Measurements from ENCODE around the gene TTBK1. TPM values are rescaled to one million over a fixed set of nuclear protein-coding genes. Genes with fewer than 3 reads are reported as not detected.

TTBK1 gene
- total RNA-seq, 1 donor from 2014 or later: not detected

DNA sequence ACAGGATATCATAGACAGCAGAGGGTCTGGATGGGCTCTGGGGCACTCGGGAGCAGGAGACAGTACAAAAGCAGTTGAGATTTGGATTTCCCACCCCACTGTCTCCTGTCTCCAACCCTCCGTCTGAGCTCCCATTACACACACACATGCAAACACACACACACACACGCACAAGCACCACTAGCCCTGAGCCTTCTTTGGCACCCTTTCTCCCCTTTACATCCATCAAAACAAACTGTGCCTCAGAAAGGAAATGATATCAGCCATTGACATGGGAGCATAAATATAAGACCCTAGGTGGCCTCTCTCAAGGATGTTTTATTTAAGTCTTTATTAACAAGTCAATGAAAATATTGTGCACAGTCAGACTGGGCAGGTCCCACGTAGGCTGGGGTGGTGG is 17.5 kb downstream of the TTBK1 start:
- Histone ChIP-seq H3K4me1 (ENCODE audit: control insufficient read depth in 3 of 3, insufficient read depth in 3 of 3, low read length in 3 of 3) (no peaks in the 10 kb centered on the region), H3K4me3 (ENCODE audit: low read length in 3 of 3) (no peak overlapping the region), H3K27ac (ENCODE audit: low read depth, low read length) (no peak overlapping the region), H3K9ac (ENCODE audit: low read depth in 1 of 3, low read length in 3 of 3) (no peak overlapping the region), H3K27me3 (ENCODE audit: control insufficient read depth in 3 of 3, insufficient read depth in 3 of 3, low read length in 3 of 3) (peaks cover 2 to 8% (median 8%) of the 10 kb centered on the region in 3 donors), H3K9me3 (ENCODE audit: control insufficient read depth in 3 of 3, low read length in 3 of 3) (no peaks in the 10 kb centered on the region), H3K36me3 (ENCODE audit: control insufficient read depth in 3 of 3, insufficient read depth in 3 of 3, low read length in 3 of 3) (no peaks in the 10 kb centered on the region)

DNA sequence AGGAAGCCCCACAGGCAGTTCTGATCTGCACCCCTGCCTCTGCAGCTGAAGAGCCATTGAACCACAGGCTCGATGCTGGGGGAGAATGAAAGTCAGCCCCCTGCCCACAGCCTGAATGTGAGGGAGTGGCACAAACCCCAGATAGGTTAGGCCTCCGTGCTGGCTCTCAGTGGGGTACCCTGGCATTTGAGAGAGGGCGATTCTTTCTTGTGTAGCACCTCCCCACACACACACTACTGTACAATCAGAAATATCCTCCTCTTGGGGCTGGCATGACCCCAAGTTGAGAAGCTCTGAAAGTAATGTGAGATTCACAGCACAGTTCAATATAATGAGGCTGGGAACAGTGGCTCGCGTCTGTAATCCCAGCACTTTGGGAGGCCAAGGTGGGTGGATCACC is 17.9 kb downstream of the TTBK1 start:
- H3K27me3 ChIP-seq (ENCODE audit: control insufficient read depth in 3 of 3, insufficient read depth in 3 of 3, low read length in 3 of 3): peaks cover 2 to 8% (median 7%) of the 10 kb centered on the region in 3 donors
- H3K27ac ChIP-seq (ENCODE audit: low read depth, low read length): no peak overlapping the region
- no peaks in the 10 kb centered on the region for H3K4me1 ChIP-seq (ENCODE audit: control insufficient read depth in 3 of 3, insufficient read depth in 3 of 3, low read length in 3 of 3)
- H3K9ac ChIP-seq (ENCODE audit: low read depth in 1 of 3, low read length in 3 of 3): no peak overlapping the region
- H3K36me3 ChIP-seq (ENCODE audit: control insufficient read depth in 3 of 3, insufficient read depth in 3 of 3, low read length in 3 of 3): no peaks in the 10 kb centered on the region
- H3K9me3 ChIP-seq (ENCODE audit: control insufficient read depth in 3 of 3, low read length in 3 of 3): no peaks in the 10 kb centered on the region
- no peak overlapping the region for H3K4me3 ChIP-seq (ENCODE audit: low read length in 3 of 3)

DNA sequence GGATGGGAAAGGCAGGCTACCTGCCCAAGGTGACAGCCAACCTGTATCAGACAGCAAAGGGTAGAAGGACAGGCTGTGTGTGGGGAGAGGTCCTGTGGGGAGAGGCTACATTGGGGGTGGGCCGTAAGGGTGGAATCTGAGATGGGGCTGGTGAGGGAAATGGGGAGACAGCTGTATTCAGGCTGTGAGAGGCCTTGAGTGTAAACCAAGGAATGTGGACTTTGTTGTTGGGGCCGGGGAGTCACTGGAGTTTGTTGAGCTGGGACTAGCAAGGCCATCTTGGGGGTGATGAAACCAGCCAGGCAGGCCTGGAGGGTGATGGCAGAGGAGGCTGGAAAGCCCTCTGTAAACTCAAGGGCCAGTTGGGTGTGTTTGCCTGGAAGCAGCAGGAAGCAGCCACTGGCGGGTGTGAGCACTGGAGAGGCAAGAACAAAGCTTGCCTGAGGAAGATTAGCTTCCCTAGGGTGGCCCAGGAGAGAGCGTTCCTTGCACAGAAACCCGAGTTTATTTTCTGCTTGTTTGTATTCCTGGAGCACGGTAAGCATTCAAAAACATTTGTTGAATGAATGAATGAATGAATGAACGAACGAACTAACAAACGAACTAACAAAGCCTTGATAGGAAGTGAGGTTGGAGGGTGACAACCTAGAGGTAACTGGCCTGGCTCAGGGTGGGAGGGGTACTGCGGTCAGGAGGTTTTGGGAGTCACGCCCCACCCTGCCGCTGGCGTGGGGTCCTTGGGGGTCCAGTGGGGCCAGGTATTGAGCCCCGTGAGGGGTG is 18.9 kb downstream of the TTBK1 start:
- Histone ChIP-seq H3K36me3 (ENCODE audit: control insufficient read depth in 3 of 3, insufficient read depth in 3 of 3, low read length in 3 of 3) (no peaks in the 10 kb centered on the region), H3K27ac (ENCODE audit: low read depth, low read length) (no peak overlapping the region), H3K9me3 (ENCODE audit: control insufficient read depth in 3 of 3, low read length in 3 of 3) (no peaks in the 10 kb centered on the region), H3K27me3 (ENCODE audit: control insufficient read depth in 3 of 3, insufficient read depth in 3 of 3, low read length in 3 of 3) (peaks cover 1 to 3% (median 2%) of the 10 kb centered on the region in 3 donors), H3K4me3 (ENCODE audit: low read length in 3 of 3) (no peak overlapping the region), H3K9ac (ENCODE audit: low read depth in 1 of 3, low read length in 3 of 3) (no peak overlapping the region), H3K4me1 (ENCODE audit: control insufficient read depth in 3 of 3, insufficient read depth in 3 of 3, low read length in 3 of 3) (no peaks in the 10 kb centered on the region)

GRCh38 chr6:43262780-43263313 is 19.6 kb downstream of the TTBK1 start:
- Histone ChIP-seq H3K4me1 (ENCODE audit: control insufficient read depth in 3 of 3, insufficient read depth in 3 of 3, low read length in 3 of 3) (peaks cover 0 to 2% (median 0%) of the 10 kb centered on the region in 3 donors), H3K4me3 (ENCODE audit: low read length in 3 of 3) (no peak overlapping the region), H3K27me3 (ENCODE audit: control insufficient read depth in 3 of 3, insufficient read depth in 3 of 3, low read length in 3 of 3) (peaks cover 2 to 3% (median 3%) of the 10 kb centered on the region in 3 donors), H3K36me3 (ENCODE audit: control insufficient read depth in 3 of 3, insufficient read depth in 3 of 3, low read length in 3 of 3) (no peaks in the 10 kb centered on the region), H3K9ac (ENCODE audit: low read depth in 1 of 3, low read length in 3 of 3) (no peak overlapping the region), H3K9me3 (ENCODE audit: control insufficient read depth in 3 of 3, low read length in 3 of 3) (no peaks in the 10 kb centered on the region), H3K27ac (ENCODE audit: low read depth, low read length) (no peak overlapping the region)

DNA sequence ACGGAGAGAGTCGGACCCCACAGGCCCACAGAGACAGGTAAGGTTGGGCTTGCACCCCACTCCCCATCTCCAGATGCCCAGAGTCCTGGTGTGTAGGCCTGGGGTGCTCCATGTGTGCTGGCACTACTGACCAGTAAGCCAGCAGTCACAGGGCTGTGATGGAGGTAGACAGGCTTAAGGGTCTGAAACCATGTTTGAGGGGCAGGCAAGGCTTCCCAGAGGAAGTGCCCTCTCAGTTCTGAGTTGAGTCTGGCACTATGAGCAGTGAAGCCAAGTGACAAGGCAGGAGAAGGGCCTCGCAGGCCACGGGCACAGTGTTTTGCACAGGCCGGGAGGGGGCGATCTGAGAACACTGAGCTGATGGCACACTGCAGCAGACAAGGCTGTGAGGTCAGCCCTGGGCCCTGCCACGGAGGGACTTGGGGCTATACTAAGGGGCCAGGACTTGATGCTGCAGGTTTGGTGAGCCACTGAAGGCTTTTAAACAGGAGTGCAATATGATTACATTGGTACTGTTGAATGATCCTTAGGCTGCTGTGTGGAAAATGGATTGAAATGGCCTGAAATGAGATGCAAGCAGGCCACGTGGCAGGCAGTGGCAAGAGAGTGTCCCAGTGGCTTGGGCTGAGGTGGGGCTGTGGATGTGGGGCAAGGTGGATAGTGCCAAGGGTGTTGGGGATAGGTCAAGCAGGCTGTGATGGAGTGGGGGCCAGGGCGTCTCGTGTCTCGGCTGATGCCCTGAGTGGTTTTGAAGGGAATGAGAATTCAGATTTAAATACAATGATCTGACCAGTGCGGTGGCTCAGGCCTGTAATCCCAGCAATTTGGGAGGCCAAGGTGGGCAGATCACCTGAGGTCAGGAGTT is 20.3 kb downstream of the TTBK1 start:
- Histone ChIP-seq H3K4me1 (ENCODE audit: control insufficient read depth in 3 of 3, insufficient read depth in 3 of 3, low read length in 3 of 3) (peaks cover 3 to 9% (median 5%) of the 10 kb centered on the region in 3 donors), H3K27ac (ENCODE audit: low read depth, low read length) (no peak overlapping the region), H3K36me3 (ENCODE audit: control insufficient read depth in 3 of 3, insufficient read depth in 3 of 3, low read length in 3 of 3) (no peaks in the 10 kb centered on the region), H3K9ac (ENCODE audit: low read depth in 1 of 3, low read length in 3 of 3) (peak overlapping the region in 1 of 3 donors; percentile 33), H3K4me3 (ENCODE audit: low read length in 3 of 3) (no peak overlapping the region), H3K9me3 (ENCODE audit: control insufficient read depth in 3 of 3, low read length in 3 of 3) (no peaks in the 10 kb centered on the region), H3K27me3 (ENCODE audit: control insufficient read depth in 3 of 3, insufficient read depth in 3 of 3, low read length in 3 of 3) (peaks cover 2 to 3% (median 3%) of the 10 kb centered on the region in 3 donors)

DNA sequence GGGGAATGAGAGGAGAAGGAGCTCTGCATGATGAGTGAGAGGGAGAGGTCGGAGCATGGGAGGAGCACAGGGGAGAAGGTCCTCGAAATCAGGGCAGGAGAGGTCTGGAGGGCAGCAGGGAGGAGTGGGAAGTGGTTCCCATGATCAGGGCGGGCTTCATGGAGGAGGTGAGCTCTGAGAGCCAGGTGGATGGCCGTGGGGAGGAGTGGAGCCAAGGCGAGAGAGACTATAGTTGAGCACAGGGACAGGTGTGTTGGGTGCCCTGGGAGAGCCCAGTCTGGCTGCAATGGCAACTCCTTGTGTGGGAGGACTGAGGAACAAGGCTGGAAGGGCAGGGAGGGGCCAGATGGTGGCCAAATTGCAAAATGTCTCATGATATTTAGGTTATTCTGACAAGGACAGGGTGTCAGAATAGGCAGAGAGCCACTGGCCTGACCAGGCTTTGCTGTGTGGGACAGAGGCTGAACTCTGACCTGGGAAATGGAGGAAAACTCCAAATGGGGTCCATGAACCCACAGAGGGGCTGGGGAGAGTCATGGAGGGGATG is 21.4 kb downstream of the TTBK1 start:
- H3K27me3 ChIP-seq (ENCODE audit: control insufficient read depth in 3 of 3, insufficient read depth in 3 of 3, low read length in 3 of 3): peaks cover 0 to 12% (median 0%) of the 10 kb centered on the region in 3 donors
- peaks cover 5 to 19% (median 10%) of the 10 kb centered on the region in 3 donors for H3K4me1 ChIP-seq (ENCODE audit: control insufficient read depth in 3 of 3, insufficient read depth in 3 of 3, low read length in 3 of 3)
- H3K27ac ChIP-seq (ENCODE audit: low read depth, low read length): no peak overlapping the region
- no peak overlapping the region for H3K4me3 ChIP-seq (ENCODE audit: low read length in 3 of 3)
- H3K9me3 ChIP-seq (ENCODE audit: control insufficient read depth in 3 of 3, low read length in 3 of 3): no peaks in the 10 kb centered on the region
- H3K36me3 ChIP-seq (ENCODE audit: control insufficient read depth in 3 of 3, insufficient read depth in 3 of 3, low read length in 3 of 3): no peaks in the 10 kb centered on the region
- H3K9ac ChIP-seq (ENCODE audit: low read depth in 1 of 3, low read length in 3 of 3): no peak overlapping the region

DNA sequence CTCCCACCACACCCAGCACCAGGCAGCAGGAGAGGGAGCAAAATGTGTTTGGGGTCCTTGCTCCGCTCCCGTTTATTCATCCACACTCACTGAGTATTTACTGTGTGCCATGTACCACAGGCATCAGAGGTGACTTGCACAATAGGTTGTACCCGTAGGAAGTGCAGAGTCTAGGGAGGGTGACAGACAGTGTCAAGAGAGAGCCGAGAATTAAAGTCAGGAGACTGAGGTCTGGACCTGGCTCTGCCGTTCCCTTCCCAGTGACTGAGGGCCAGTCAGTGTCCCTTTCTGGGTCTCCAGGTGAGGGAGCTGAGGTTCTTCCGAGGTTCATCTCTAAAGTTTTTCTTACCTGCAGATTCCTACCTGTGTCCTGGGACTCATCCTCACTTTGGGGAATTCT is 22.3 kb downstream of the TTBK1 start:
- H3K27ac ChIP-seq (ENCODE audit: low read depth, low read length): no peak overlapping the region
- peaks cover 5 to 23% (median 10%) of the 10 kb centered on the region in 3 donors for H3K4me1 ChIP-seq (ENCODE audit: control insufficient read depth in 3 of 3, insufficient read depth in 3 of 3, low read length in 3 of 3)
- peaks cover 0 to 20% (median 7%) of the 10 kb centered on the region in 3 donors for H3K27me3 ChIP-seq (ENCODE audit: control insufficient read depth in 3 of 3, insufficient read depth in 3 of 3, low read length in 3 of 3)
- H3K36me3 ChIP-seq (ENCODE audit: control insufficient read depth in 3 of 3, insufficient read depth in 3 of 3, low read length in 3 of 3): no peaks in the 10 kb centered on the region
- no peaks in the 10 kb centered on the region for H3K9me3 ChIP-seq (ENCODE audit: control insufficient read depth in 3 of 3, low read length in 3 of 3)
- no peak overlapping the region for H3K9ac ChIP-seq (ENCODE audit: low read depth in 1 of 3, low read length in 3 of 3)
- no peak overlapping the region for H3K4me3 ChIP-seq (ENCODE audit: low read length in 3 of 3)

DNA sequence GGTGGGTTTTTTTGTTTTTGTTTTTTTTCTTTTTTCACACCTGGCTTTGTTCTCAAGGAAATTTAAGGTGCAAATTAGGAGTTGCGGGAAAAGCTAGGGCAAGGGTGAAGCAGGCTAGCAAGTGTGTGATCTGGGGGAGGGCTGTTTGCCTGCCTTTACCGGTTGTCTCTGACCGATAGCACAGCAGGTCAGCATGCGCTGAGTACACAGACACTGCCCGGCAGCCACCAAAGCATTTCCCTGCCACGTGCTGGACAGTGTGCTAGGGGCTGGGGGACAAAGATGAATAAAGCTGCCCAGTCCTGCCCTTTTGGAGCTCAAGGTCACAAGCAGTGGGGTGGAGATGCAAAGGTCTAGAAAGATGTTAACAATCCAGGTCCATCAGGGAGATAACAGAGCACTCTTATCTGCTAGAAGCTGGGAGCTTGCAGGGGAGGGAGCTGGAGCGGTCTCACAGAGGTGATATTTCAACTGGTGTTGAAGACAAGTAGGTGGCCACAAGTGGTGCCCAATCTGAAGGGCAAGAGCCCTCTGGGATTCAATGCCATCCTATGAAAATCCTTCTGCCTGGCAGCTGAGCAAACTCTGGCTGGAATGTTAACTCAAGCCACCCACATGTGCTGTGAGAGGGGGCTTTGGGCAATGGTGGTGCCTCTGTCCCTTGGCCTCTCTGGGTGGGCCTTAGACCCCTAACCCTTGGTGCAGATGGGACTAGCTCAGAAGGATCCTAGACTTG is 24.5 kb downstream of the TTBK1 start:
- Histone ChIP-seq H3K4me1 (ENCODE audit: control insufficient read depth in 3 of 3, insufficient read depth in 3 of 3, low read length in 3 of 3) (peaks cover 5 to 23% (median 10%) of the 10 kb centered on the region in 3 donors), H3K27ac (ENCODE audit: low read depth, low read length) (peak overlapping the region; percentile 62), H3K9ac (ENCODE audit: low read depth in 1 of 3, low read length in 3 of 3) (no peak overlapping the region), H3K36me3 (ENCODE audit: control insufficient read depth in 3 of 3, insufficient read depth in 3 of 3, low read length in 3 of 3) (no peaks in the 10 kb centered on the region), H3K27me3 (ENCODE audit: control insufficient read depth in 3 of 3, insufficient read depth in 3 of 3, low read length in 3 of 3) (peaks cover 9 to 34% (median 14%) of the 10 kb centered on the region in 3 donors), H3K9me3 (ENCODE audit: control insufficient read depth in 3 of 3, low read length in 3 of 3) (no peaks in the 10 kb centered on the region), H3K4me3 (ENCODE audit: low read length in 3 of 3) (no peak overlapping the region)

DNA sequence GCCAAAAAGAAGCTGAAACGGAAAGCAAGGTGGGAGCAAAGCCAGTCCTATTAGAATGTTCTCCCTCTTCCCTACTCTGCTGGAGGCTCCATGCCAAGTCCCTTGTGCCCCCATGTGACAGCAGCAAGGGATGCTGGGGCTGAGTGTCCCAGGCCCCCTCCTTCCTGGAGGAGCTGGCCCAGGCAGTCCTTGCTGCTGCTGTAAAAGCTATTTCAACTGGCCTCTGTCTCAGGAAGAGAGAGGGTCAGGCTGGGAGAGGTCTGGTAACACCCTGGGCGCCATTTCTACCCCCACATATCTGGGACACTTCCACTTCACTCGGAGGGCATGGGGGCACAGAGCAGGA is 25.0 kb downstream of the TTBK1 start:
- H3K4me3 ChIP-seq (ENCODE audit: low read length in 3 of 3): no peak overlapping the region
- peak overlapping the region in 1 of 3 donors; percentile 33 for H3K9ac ChIP-seq (ENCODE audit: low read depth in 1 of 3, low read length in 3 of 3)
- peaks cover 9 to 37% (median 14%) of the 10 kb centered on the region in 3 donors for H3K27me3 ChIP-seq (ENCODE audit: control insufficient read depth in 3 of 3, insufficient read depth in 3 of 3, low read length in 3 of 3)
- H3K36me3 ChIP-seq (ENCODE audit: control insufficient read depth in 3 of 3, insufficient read depth in 3 of 3, low read length in 3 of 3): no peaks in the 10 kb centered on the region
- no peaks in the 10 kb centered on the region for H3K9me3 ChIP-seq (ENCODE audit: control insufficient read depth in 3 of 3, low read length in 3 of 3)
- H3K4me1 ChIP-seq (ENCODE audit: control insufficient read depth in 3 of 3, insufficient read depth in 3 of 3, low read length in 3 of 3): peaks cover 5 to 23% (median 10%) of the 10 kb centered on the region in 3 donors
- peak overlapping the region; percentile 62 for H3K27ac ChIP-seq (ENCODE audit: low read depth, low read length)

Data from skeletal muscle tissue (tissue), 4 donors.